Measurements from ENCODE around the gene DNLZ.
"Not testable (repeated sequence)": the region's sequence is repeated elsewhere in the genome, so short reads cannot be mapped to it uniquely, and the experiment has no call there.

Gene DNLZ

GRCh38 chr9:136329636-136330405, 33.7 kb downstream of the DNLZ start:
- DNase-seq: no peak

DNA sequence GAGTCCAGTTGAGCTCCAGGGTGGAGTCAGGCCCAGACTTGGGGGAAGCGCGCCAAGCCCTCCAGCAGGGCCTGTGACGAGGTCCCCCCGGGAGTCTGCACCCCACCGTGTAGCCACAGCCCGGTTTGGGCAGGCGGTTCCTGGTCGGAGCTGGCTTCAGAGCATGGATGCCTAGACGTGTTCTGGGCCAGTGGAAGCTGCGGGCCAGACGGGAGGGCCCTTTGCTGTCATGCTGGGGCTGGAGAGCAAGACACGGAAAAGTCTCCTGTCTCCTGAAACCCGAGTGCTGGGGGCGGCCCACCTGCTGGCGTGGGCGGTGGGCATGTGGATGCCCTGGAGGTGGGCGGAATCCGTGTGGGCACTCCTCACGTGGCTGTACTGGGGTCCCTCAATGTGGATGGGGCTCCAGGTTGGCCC, 34.3 kb downstream of the DNLZ start:
- DNase-seq: no peak

- DNase-seq: no peak
These were observed 34.9 kb downstream of the DNLZ start for GRCh38 chr9:136328622-136329041.

GRCh38 chr9:136328011-136328621, 35.4 kb downstream of the DNLZ start:
- no peak for DNase-seq

DNA sequence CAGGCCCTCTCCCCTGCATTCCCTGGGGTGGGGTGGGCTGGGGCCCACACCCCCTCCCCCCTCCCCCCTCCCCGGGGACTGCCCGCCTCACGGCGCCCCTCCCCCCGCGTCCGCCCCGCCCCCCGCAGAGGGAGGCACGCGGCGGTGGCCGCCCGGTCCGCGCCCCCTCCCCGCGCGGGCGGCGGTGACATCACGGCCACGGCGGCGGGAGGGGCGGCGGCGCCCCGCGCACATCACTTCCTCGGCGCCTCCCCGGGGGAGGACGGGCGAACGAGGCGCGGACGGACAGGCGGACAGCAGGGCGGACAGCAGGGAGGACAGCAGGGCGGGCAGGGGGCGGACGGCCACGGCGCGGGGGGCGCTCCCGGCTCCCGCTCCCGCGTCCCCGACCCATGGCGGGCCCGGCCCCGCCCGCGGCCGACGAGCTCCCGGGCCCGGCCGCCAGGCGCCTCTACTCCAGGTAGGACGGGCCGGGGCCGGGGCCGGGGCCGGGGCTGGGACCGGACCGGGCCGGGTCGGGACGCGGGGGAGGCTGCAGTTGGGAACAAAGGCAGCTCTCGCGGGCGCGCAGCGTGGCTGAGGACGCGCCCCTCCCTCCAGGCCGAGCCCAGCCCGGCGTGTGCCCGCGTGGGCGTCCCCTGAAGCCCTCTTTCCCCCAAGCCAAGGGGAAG, 36.1 kb downstream of the DNLZ start, which contains the start of gene GPSM1:
TSS of gene GPSM1 (plus strand) at position 236 of the 671 bp plus-strand sequence. CDS start at position 393, 157 bp downstream.
- DNase-seq: no peak

DNA sequence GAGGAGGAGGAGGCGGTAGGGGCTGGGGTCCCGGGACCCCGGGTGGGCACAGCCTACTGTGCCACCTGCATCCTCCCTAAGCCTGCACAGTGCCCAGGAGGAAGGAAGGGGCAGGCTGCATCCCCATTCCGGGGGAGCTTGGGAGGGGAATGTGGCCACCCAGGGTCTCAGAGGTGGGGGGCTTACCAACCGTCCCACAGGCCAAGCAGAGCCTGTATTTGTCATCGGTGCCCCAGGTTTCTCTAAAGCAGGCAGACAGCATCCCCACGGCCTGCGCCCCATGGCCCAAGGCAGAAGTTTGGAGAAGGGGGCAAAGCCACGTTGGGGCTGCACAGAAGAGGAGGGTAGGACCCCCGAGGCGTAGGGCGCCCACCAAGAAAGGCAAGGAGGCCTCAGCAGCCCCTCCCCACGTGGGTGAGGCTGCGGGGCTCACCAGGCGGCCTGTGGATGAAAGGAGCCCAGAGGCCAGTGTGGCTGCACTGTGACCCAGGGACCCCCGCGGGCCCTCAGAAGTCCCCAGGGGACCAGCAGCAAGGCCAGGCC, 36.7 kb downstream of the DNLZ start:
- no peak for DNase-seq

DNA sequence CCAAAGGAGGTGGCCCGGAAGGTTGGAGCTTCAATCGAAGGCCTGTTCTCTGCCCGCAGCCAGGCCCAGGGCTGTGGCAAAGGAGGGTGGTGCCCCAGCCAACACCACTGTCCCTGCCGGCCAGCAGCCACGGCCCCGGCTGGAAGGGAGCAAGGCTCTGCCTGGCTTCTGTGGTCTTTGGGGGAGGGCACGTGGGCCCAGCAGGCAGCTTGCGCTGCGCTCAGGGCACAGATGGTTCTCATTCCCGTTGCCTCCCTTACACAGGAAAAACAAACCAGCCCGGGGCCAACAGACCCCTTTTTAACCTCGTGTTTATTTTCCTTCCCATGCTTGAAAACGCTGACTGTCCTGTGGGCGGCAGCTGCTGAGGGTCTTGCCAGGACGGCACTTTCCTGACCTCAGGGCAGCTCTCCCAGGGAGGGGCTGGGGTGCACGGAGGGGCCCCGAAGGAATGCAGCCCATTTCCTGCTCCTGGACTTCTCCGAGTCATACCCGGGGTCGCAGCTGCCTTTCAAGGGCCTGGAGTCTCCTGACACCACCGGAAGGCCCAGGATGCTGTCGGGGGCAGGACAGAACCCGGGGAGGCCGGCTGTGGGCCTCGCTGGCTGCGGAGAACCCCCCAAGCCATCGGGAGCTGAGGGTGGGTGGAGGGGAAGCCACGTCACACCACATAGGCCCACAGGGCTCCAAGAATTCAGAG, 37.3 kb downstream of the DNLZ start:
- no peak for DNase-seq

- DNase-seq: no peak
These were observed 38.2 kb downstream of the DNLZ start for GRCh38 chr9:136325358-136325757.

- DNase-seq: no peak
These were observed 38.8 kb downstream of the DNLZ start for GRCh38 chr9:136324501-136325300.

DNA sequence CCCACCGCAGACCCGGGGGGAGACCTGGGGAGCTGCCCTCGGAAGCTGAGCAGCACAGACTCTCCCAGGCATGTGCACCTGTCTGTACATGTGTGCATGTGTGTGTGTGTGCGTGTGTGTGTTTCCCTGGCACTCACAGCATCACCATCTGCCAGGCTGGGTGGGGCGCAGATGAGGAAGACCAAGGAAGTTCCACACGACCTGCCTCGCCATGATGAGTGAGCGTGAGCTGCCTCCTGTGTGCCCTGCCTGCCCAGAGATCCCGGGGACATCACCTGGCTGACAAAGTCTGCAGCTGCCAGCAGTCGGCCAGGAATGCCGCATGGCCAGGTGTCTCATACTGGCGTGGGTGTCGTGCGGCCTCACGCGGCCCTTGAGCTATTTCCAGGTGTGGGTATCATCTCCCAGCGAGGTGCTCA, 40.2 kb downstream of the DNLZ start:
- peak; percentile 28 for DNase-seq

GRCh38 chr9:136322756-136323330, 40.7 kb downstream of the DNLZ start:
- DNase-seq: no peak

DNA sequence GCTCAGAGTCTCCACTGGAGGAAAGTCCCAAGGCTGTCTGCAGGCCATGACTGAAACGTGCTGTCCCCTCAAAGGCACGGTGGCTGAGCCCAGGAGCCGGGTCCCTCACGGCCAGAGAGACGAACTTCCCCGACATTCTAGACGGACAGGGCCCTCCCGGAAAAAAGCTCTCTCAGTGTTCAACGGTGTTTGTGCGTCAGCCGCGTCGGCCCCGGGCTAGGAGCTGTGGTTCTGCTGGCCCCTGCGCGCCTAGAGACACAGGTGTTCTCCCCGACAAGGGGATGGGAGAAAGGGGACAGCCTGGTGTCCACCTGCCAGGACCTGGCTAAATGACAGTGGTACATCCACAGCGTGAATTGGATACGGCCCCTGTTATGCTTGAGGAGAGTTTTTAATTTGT, 42.0 kb downstream of the DNLZ start:
- no peak for DNase-seq

GRCh38 chr9:136320972-136321371, 42.6 kb downstream of the DNLZ start:
- DNase-seq: not testable (repeated sequence)

GRCh38 chr9:136319955-136320354, 43.6 kb downstream of the DNLZ start:
- DNase-seq: not testable (repeated sequence)

- DNase-seq: not testable (repeated sequence)
These were observed 44.3 kb downstream of the DNLZ start for GRCh38 chr9:136319244-136319643.

- DNase-seq: no peak
These were observed 44.7 kb downstream of the DNLZ start for GRCh38 chr9:136318776-136319241.

GRCh38 chr9:136318111-136318775, 45.3 kb downstream of the DNLZ start:
- DNase-seq: no peak

DNA sequence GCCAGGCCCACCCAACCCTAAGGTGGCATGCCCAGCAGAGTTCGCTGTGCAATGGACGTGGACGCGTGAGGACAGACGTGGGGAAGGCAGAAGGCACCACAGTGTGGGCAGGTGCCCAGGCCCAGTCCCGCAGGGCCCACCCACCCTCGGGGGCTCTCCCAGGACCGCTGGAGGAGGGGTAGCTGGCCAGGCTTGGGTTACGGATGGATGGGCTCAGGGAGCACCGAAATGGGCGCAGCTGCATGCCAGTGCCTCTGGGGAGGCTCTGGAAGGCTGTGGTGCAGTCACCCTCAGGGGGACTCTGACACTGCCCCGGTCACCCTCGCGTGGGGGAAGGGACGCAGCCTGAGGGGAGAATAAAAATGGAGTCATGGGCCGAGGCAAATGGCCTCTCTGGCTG, 45.8 kb downstream of the DNLZ start:
- no peak for DNase-seq

DNA sequence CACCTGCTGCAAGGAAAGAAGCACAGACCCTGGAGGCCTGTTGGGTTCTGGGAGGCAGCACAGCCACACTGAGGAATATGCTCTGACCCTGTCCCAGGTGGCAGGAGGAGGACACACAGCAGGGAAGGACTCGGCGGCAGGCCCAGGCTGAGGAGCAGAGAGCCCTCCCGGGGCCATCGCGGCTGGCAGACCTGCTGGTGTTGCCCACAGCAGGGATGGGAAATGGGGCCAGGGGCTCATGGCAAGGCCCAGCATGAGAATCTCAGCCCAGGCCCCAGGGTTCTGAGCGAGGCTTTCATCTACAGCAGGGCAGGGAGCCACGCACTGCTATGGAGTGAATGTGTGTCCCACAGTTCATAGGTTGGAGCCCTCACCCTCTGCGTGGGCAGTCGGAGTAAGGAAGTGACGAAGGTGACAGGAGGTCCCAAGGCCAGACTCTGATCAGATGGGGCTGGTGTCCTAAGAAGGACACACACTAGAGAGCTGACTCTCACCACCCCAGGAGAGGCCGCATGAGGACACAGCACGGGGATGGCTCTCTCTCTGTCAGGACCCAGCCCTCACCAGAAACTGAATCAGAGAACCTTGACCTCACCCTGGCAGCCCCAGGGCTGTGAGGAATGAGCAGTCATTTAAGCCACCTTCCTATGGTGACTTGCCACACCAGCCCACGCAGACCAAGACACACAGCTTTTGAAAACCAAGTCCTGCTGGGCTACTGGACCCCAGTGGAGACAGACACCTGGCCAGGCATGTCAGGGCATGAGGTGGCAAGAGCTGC, 46.5 kb downstream of the DNLZ start:
- DNase-seq: no peak

- no peak for DNase-seq
These were observed 47.2 kb downstream of the DNLZ start for GRCh38 chr9:136316271-136316751.

Measured in NCI-H510A treated with DMSO at 0.1 percent for 48 hours (cell line).